Thyroid gland (tissue), 4 donors: ENCODE results near the gene SLCO4A1. TPM values are rescaled to one million over a fixed set of nuclear protein-coding genes. Genes with fewer than 3 reads are reported as not detected.

Experiments used
- DNase-seq, 2 donors: peaks; one replicate each; pipeline ENCODE4 v3.0.0-alpha.2; 2019
- H3K27ac ChIP-seq, 3 donors: fragments of 200-600 bp; sonication (generic); 1 replicate in 2 of 3; 2 replicates in 1 of 3; pipeline ENCODE4 v1.5.1; 2016 to 2019; ENCODE audit warnings: mild to moderate bottlenecking in 1 of 3, moderate library complexity in 1 of 3
- H3K27me3 ChIP-seq: fragments of 200-600 bp; sonication (generic); one replicate; pipeline ENCODE4 v1.5.1; 2019
- H3K36me3 ChIP-seq, 2 donors: fragments of 200-600 bp; sonication (generic); one replicate each; pipeline ENCODE4 v1.5.1; 2016 to 2019
- H3K4me1 ChIP-seq, 2 donors: fragments of 200-600 bp; sonication (generic); one replicate each; pipeline ENCODE4 v1.5.1; 2017 to 2019
- H3K4me3 ChIP-seq, 3 donors: fragments of 200-600 bp; sonication (generic); replicated peaks in 1 of 3; 1 replicate in 2 of 3; 2 replicates in 1 of 3; pipeline ENCODE4 v1.5.1; 2016; ENCODE audit warnings: mild to moderate bottlenecking in 1 of 3
- H3K9me3 ChIP-seq: fragments of 200-600 bp; sonication (generic); one replicate; pipeline ENCODE4 v1.5.1; 2017
- POLR2A ChIP-seq, 2 donors: fragments of 450-650 bp; IDR thresholded peaks; one replicate each; pipeline ENCODE4 v1.6.1; 2017; ENCODE audit warnings: antibody characterized with exemption in 2 of 2, mild to moderate bottlenecking in 2 of 2, moderate library complexity in 1 of 2
- WGBS, 2 donors: methylation state at CpG; one replicate each; pipeline ENCODE4 v1.1.5; 2017; 5-methylcytosine and 5-hydroxymethylcytosine counted together
- intact Hi-C: fragments of 100-400 bp; cut with DNase I; formaldehyde crosslinking; loops from one replicate; pipeline ENCODE4 v1.15.1; 2023
- total RNA-seq, 4 donors: library from RNA; depleted of rRNA; stranded (reverse); fragments of >200 nt; gene quantifications; one replicate each; pipeline ENCODE4 v1.2.3, GENCODE V29; 2016
- TF ChIP-seq, protein P1 (sequence below), 6 experiments: fragments of 200-600 bp in 3 of 6; fragments of 450-650 bp in 3 of 6; sonication (generic) in 3 of 6; IDR thresholded peaks; one replicate each; pipeline ENCODE4 v1.5.1; 2016 to 2019; ENCODE audit warnings: antibody characterized with exemption in 6 of 6, mild to moderate bottlenecking in 2 of 6, inconsistent platforms in 1 of 6, moderate library complexity in 1 of 6

The SLCO4A1 gene
- total RNA-seq, 4 donors from 2014 or later: 5.3 to 18.3 (median 6.7) TPM

DNA sequence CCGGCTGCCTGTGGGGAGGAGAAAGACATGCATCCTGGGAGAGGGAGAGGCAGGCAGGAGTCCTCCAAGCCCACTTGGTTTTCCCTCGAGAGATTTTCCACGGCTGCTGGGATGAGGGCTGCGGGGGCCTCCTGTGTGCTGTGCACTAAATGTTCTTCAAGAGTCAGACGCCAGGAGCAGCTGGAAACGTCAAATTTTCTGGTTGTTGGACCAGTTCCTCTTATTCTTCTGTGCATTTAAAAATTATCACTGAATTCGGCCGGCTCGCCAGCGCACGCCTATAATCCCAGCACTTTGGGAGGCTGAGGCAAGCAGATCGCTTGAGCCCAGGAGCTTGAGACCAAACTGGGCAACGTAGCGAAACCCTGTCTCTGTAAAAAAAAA, 33.6 kb downstream of the SLCO4A1 start:
- H3K9me3 ChIP-seq: no peaks in the 10 kb centered on the region
- no peaks in the 10 kb centered on the region for H3K4me1 ChIP-seq
- TF ChIP-seq POLR2A (IDR thresholded peaks at IDR 0.05): no peak
- TF ChIP-seq, protein P1, sequence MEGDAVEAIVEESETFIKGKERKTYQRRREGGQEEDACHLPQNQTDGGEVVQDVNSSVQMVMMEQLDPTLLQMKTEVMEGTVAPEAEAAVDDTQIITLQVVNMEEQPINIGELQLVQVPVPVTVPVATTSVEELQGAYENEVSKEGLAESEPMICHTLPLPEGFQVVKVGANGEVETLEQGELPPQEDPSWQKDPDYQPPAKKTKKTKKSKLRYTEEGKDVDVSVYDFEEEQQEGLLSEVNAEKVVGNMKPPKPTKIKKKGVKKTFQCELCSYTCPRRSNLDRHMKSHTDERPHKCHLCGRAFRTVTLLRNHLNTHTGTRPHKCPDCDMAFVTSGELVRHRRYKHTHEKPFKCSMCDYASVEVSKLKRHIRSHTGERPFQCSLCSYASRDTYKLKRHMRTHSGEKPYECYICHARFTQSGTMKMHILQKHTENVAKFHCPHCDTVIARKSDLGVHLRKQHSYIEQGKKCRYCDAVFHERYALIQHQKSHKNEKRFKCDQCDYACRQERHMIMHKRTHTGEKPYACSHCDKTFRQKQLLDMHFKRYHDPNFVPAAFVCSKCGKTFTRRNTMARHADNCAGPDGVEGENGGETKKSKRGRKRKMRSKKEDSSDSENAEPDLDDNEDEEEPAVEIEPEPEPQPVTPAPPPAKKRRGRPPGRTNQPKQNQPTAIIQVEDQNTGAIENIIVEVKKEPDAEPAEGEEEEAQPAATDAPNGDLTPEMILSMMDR (IDR thresholded peaks at IDR 0.05): no peak
- intact Hi-C loops: no loop called here
- WGBS, 2 donors: 71 to 79% methylated on average over 13 to 14 of the region's 14 CpGs
- no peak overlapping the region for H3K4me3 ChIP-seq
- H3K27me3 ChIP-seq: no peaks in the 10 kb centered on the region
- no peak overlapping the region for H3K27ac ChIP-seq
- DNase-seq: no peak
- H3K36me3 ChIP-seq: no peaks in the 10 kb centered on the region

DNA sequence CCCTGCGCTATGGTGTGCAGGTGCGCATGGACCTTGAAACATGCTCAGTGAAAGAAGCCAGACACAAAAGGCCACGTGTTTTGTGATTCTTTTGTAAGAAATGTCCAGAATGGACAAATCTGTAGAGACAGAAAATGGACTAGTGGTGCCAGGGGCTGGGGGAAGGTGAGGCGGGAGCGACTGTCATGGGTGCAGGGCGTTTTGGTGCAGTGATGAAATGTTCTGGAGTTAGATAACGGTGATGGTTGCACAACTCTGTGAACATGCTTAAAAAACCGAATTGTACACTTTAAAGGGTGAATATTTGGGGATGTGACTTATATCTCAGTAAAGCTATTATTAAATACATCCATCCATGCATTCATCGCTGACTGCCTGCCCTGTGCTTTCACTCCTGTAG, 34.7 kb downstream of the SLCO4A1 start:
- 83 to 90% methylated on average over 9 of the region's 9 CpGs for WGBS, 2 donors
- TF ChIP-seq POLR2A (IDR thresholded peaks at IDR 0.05): no peak
- TF ChIP-seq, protein P1 (IDR thresholded peaks at IDR 0.05): no peak
- intact Hi-C loops: no loop called here
- no peaks in the 10 kb centered on the region for H3K36me3 ChIP-seq
- H3K9me3 ChIP-seq: no peaks in the 10 kb centered on the region
- H3K27ac ChIP-seq: no peak overlapping the region
- no peaks in the 10 kb centered on the region for H3K4me1 ChIP-seq
- H3K4me3 ChIP-seq: no peak overlapping the region
- no peak for DNase-seq
- no peaks in the 10 kb centered on the region for H3K27me3 ChIP-seq

DNA sequence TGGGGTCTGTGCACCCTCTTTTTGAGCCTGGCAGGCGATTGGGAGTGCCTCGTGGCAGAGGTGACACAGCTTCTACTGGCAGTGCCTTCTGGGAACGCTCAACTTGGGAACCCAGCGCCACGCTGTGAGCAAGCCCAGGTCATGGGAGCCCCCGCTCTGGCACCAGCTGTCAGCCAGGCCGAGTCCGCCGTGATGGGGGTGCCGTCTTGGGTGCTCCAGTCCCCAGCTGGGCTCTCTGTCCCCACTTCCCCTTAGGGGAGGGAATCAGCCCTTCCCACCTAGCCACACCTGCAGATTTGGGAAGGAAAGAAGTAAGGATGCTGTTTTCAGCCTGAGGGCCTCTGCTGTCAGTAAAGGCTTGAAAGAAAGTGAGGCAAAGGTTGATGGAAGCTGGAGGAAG, 35.4 kb downstream of the SLCO4A1 start:
- Histone ChIP-seq H3K36me3 (no peaks in the 10 kb centered on the region), H3K4me1 (no peaks in the 10 kb centered on the region), H3K27ac (no peak overlapping the region), H3K9me3 (no peaks in the 10 kb centered on the region), H3K27me3 (no peaks in the 10 kb centered on the region), H3K4me3 (no peak overlapping the region)
- 80 to 85% methylated on average over 7 to 10 of the region's 10 CpGs for WGBS, 2 donors
- TF ChIP-seq POLR2A (IDR thresholded peaks at IDR 0.05): no peak
- TF ChIP-seq, protein P1 (IDR thresholded peaks at IDR 0.05): no peak
- intact Hi-C loops: no loop called here
- DNase-seq: no peak

DNA sequence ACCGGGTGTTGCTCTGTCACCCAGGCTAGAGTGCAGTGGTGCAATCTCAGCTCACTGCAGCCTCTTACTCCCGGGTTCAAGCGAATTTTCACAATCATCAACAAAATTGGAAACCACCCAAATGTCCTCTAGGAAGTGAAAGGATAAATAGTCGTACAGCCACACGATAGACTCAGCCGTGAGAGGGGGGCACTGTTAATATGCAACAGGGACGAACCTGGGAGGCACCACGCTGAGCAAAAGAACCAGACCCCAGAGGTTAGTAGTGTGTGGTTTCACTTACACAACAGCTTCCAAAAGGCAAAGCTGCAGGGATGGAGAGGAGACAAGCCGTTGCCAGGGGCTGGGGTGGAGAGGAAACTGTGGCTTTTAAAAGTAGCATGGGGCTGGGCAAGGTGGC, 36.2 kb downstream of the SLCO4A1 start:
- Histone ChIP-seq H3K9me3 (no peaks in the 10 kb centered on the region), H3K4me3 (no peak overlapping the region), H3K36me3 (no peaks in the 10 kb centered on the region), H3K4me1 (no peaks in the 10 kb centered on the region), H3K27me3 (no peaks in the 10 kb centered on the region), H3K27ac (no peak overlapping the region)
- TF ChIP-seq, protein P1 (IDR thresholded peaks at IDR 0.05): no peak
- TF ChIP-seq POLR2A (IDR thresholded peaks at IDR 0.05): no peak
- intact Hi-C loops: no loop called here
- DNase-seq: no peak
- 37 to 44% methylated on average over 9 of the region's 9 CpGs for WGBS, 2 donors

DNA sequence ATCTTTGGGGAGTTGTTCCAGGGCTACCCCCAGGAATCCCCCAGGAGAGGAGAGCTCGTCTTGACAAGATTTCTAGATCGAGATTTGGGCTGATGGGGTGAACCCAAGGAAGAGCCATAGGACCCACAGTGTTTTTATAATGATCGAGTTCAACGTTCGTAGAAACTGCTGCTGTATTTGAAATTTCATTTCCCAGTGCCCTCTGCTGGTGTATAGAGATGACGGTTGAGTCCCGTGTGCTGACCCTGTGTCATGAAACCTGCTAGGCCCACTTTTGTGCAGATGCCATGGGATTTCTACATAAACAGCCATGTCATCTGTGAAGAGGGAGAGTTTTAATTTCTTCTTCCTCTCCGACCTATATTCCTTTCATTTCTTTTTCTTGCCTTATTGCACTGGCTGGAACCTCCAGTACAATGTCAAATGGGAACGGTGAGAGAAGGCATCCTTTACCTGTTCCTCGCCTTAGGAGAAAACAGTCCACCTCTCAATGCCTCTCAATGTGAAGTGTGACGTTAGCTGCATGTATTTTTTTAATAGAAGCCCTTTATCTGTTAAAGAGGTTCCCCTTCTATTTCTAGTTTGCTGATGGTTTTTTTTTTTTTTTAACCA, 37.8 kb downstream of the SLCO4A1 start:
- no peak overlapping the region for H3K27ac ChIP-seq
- H3K4me1 ChIP-seq: peaks cover 0 to 6% of the 10 kb centered on the region in 2 donors
- WGBS, 2 donors: 94 to 95% methylated on average over 11 of the region's 11 CpGs

More for the DNA sequence above, 37.8 kb downstream of the SLCO4A1 start:
- intact Hi-C loops: no loop called here
- no peak for TF ChIP-seq POLR2A (IDR thresholded peaks at IDR 0.05)
- TF ChIP-seq, protein P1 (IDR thresholded peaks at IDR 0.05): no peak
- H3K36me3 ChIP-seq: no peaks in the 10 kb centered on the region
- no peak for DNase-seq
- no peaks in the 10 kb centered on the region for H3K27me3 ChIP-seq
- H3K9me3 ChIP-seq: no peaks in the 10 kb centered on the region
- no peak overlapping the region for H3K4me3 ChIP-seq
